K562 (cell line): ENCODE results near the gene TLR5.

ENCODE experiments used
- ATF6 ChIP-seq: sonication (generic); formaldehyde crosslinking; IDR thresholded peaks from 2 replicates; pipeline ENCODE4 v1.4.0; 2020; ENCODE audit warnings: mild to moderate bottlenecking, missing genetic modification reagents
- HNRNPUL1 ChIP-seq: fragments of 200-400 bp; formaldehyde crosslinking; IDR thresholded peaks from 2 replicates; pipeline ENCODE4 v1.6.1; 2017; ENCODE audit warnings: low read length
- MYC ChIP-seq, 2 experiments: fragments of 250-450 bp in 1 of 2; sonication (Bioruptor Pico) in 1 of 2; IDR thresholded peaks; 2 replicates each; pipeline versions ENCODE4 v1.5.1 to v1.6.1; 2012 to 2021; ENCODE audit warnings: low read depth in 2 of 2, borderline replicate concordance in 1 of 2, improper control_type of control experiment in 1 of 2, low read length in 1 of 2, mild to moderate bottlenecking in 1 of 2, moderate library complexity in 1 of 2
- POLR2A ChIP-seq: fragments of 450-650 bp; conservative IDR thresholded peaks from 2 replicates; pipeline ENCODE4 v1.6.1; 2016
- POLR2AphosphoS5 ChIP-seq: IDR thresholded peaks from 2 replicates; pipeline ENCODE4 v1.6.1; 2011; ENCODE audit warnings: mild to moderate bottlenecking, low read depth, low read length, moderate library complexity; ENCODE audit not compliant: control insufficient read depth, insufficient read depth
- RCOR1 ChIP-seq, 2 experiments: IDR thresholded peaks; 2 replicates each; pipeline ENCODE4 v1.6.1; 2012; ENCODE audit warnings: low read depth in 2 of 2, low read length in 2 of 2, borderline replicate concordance in 1 of 2, improper control_type of control experiment in 1 of 2
- ZFP36 ChIP-seq: fragments of 150-350 bp; IDR thresholded peaks from 2 replicates; pipeline ENCODE4 v1.6.1; 2018; ENCODE audit warnings: low read length, low read depth; ENCODE audit not compliant: partially characterized antibody
- ZNF24 ChIP-seq: fragments of 450-650 bp; IDR thresholded peaks from 2 replicates; pipeline ENCODE4 v1.6.1; 2016
- ZNF274 ChIP-seq: IDR thresholded peaks from 2 replicates; pipeline ENCODE4 v1.6.1; 2011; ENCODE audit warnings: low read depth, mild to moderate bottlenecking, low read length, moderate library complexity, borderline replicate concordance
- TF ChIP-seq, protein P1 (sequence below), 3 experiments: IDR thresholded peaks in 2 of 3; conservative IDR thresholded peaks in 1 of 3; 2 replicates each; pipeline ENCODE4 v1.5.1; 2011 to 2012; ENCODE audit warnings: low read length in 3 of 3, mild to moderate bottlenecking in 3 of 3, control low read depth in 2 of 3, improper control_type of control experiment in 1 of 3, inconsistent platforms in 1 of 3, low read depth in 1 of 3, mixed read lengths in 1 of 3, moderate library complexity in 1 of 3; ENCODE audit not compliant: insufficient read depth in 2 of 3

- TF ChIP-seq ZFP36 (no peak), MYC (IDR thresholded peaks at IDR 0.05; ENCODE audit: low read depth, low read length) (no peak), MYC (CRISPR knock-in tag; IDR thresholded peaks at IDR 0.05; ENCODE audit: borderline replicate concordance, low read depth) (no peak), RCOR1 (IDR thresholded peaks at IDR 0.05; ENCODE audit: borderline replicate concordance in 1 of 2, low read depth in 2 of 2, low read length in 2 of 2) (no peak), POLR2A (no peak), POLR2AphosphoS5 (no peak), ZNF24 (no peak), HNRNPUL1 (no peak), ZNF274 (no peak), ATF6 (no peak)
- TF ChIP-seq, protein P1, sequence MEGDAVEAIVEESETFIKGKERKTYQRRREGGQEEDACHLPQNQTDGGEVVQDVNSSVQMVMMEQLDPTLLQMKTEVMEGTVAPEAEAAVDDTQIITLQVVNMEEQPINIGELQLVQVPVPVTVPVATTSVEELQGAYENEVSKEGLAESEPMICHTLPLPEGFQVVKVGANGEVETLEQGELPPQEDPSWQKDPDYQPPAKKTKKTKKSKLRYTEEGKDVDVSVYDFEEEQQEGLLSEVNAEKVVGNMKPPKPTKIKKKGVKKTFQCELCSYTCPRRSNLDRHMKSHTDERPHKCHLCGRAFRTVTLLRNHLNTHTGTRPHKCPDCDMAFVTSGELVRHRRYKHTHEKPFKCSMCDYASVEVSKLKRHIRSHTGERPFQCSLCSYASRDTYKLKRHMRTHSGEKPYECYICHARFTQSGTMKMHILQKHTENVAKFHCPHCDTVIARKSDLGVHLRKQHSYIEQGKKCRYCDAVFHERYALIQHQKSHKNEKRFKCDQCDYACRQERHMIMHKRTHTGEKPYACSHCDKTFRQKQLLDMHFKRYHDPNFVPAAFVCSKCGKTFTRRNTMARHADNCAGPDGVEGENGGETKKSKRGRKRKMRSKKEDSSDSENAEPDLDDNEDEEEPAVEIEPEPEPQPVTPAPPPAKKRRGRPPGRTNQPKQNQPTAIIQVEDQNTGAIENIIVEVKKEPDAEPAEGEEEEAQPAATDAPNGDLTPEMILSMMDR (IDR thresholded peaks at IDR 0.05 in 2 of 3, conservative IDR thresholded peaks at IDR 0.05 in 1 of 3; ENCODE audit: insufficient read depth in 2 of 3, low read depth in 1 of 3, low read length in 3 of 3), result no peak
These were observed 5.5 kb downstream of the TLR5 start for GRCh38 chr1:223137455-223138085.
